HG02973 (cell line): ENCODE measurements around the gene SPOUT1.
"Not testable (repeated sequence)": the region's sequence is repeated elsewhere in the genome, so short reads cannot be mapped to it uniquely, and the experiment has no call there.

Source experiments
- ATAC-seq: cut with Tn5 transposase; IDR thresholded peaks from one replicate; pipeline ENCODE4 v1.9.1; 2021; ENCODE audit warnings: moderate library complexity; ENCODE audit not compliant: unreplicated experiment

The SPOUT1 gene

GRCh38 chr9:128829477-128830251 is at the start of gene SPOUT1:
TSS of gene SPOUT1 (minus strand) at chr9:128829794. CDS start at chr9:128829780, 14 bp downstream.
- peak; percentile 94 for ATAC-seq

- no peak for ATAC-seq
These were observed 48.3 kb upstream of the SPOUT1 start for GRCh38 chr9:128877852-128878251.

GRCh38 chr9:128870941-128871265 is 41.3 kb upstream of the SPOUT1 start:
- ATAC-seq: not testable (repeated sequence)

GRCh38 chr9:128870128-128870940 is 40.7 kb upstream of the SPOUT1 start:
- no peak for ATAC-seq

- ATAC-seq: no peak
These were observed 34.1 kb upstream of the SPOUT1 start for GRCh38 chr9:128863647-128864046.

- ATAC-seq: no peak
These were observed 32.8 kb upstream of the SPOUT1 start for GRCh38 chr9:128862401-128862851.

- no peak for ATAC-seq
These were observed 31.9 kb upstream of the SPOUT1 start for GRCh38 chr9:128861501-128861900.

- no peak for ATAC-seq
These were observed 31.3 kb upstream of the SPOUT1 start for GRCh38 chr9:128860937-128861336.

GRCh38 chr9:128858476-128858875 is 28.9 kb upstream of the SPOUT1 start:
- ATAC-seq: not testable (repeated sequence)

- ATAC-seq: not testable (repeated sequence)
These were observed 24.9 kb upstream of the SPOUT1 start for GRCh38 chr9:128854454-128854853.

- not testable (repeated sequence) for ATAC-seq
These were observed 23.1 kb upstream of the SPOUT1 start for GRCh38 chr9:128852646-128853045.

GRCh38 chr9:128851779-128852600 is 22.4 kb upstream of the SPOUT1 start:
- ATAC-seq: not testable (repeated sequence)

GRCh38 chr9:128851024-128851423 is 21.4 kb upstream of the SPOUT1 start:
- not testable (repeated sequence) for ATAC-seq

- ATAC-seq: no peak
These were observed 18.2 kb upstream of the SPOUT1 start for GRCh38 chr9:128847803-128848202.

- no peak for ATAC-seq
These were observed 17.1 kb upstream of the SPOUT1 start for GRCh38 chr9:128846680-128847030.

GRCh38 chr9:128845186-128845931 is 15.8 kb upstream of the SPOUT1 start:
- no peak for ATAC-seq

- ATAC-seq: not testable (repeated sequence)
These were observed 13.6 kb upstream of the SPOUT1 start for GRCh38 chr9:128843171-128843570.

GRCh38 chr9:128841694-128842492 is 12.3 kb upstream of the SPOUT1 start:
- ATAC-seq: no peak

GRCh38 chr9:128840524-128840923 is 10.9 kb upstream of the SPOUT1 start:
- ATAC-seq: no peak

- no peak for ATAC-seq
These were observed 8.7 kb upstream of the SPOUT1 start for GRCh38 chr9:128838338-128838737.
